Fibroblast of the conjunctiva (primary cell): ENCODE results near the gene PRCP.
"Not testable (repeated sequence)": the region's sequence is repeated elsewhere in the genome, so short reads cannot be mapped to it uniquely, and the experiment has no call there.

Experiments used
- DNase-seq: peaks from one replicate; pipeline ENCODE4 v3.0.0-alpha.2; 2010; ENCODE audit warnings: low read depth

Gene PRCP

GRCh38 chr11:82871646-82872045 is 28.6 kb downstream of the PRCP start:
- DNase-seq, result no peak

GRCh38 chr11:82869657-82870056 is 30.6 kb downstream of the PRCP start:
- DNase-seq, result no peak

- DNase-seq, result peak; percentile 68
These were observed 32.6 kb downstream of the PRCP start for GRCh38 chr11:82867495-82868082.

- no peak for DNase-seq
These were observed 34.4 kb downstream of the PRCP start for GRCh38 chr11:82865841-82866240.

- peak; percentile 56 for DNase-seq
These were observed 36.0 kb downstream of the PRCP start for GRCh38 chr11:82864268-82864667.

GRCh38 chr11:82863209-82863608 is 37.0 kb downstream of the PRCP start:
- DNase-seq, result no peak

GRCh38 chr11:82862379-82862778 is 37.9 kb downstream of the PRCP start:
- DNase-seq, result no peak

GRCh38 chr11:82859750-82860149 is 40.5 kb downstream of the PRCP start:
- no peak for DNase-seq

GRCh38 chr11:82858556-82859091 is 41.6 kb downstream of the PRCP start:
- peak; percentile 24 for DNase-seq

GRCh38 chr11:82858133-82858532 is 42.1 kb downstream of the PRCP start:
- DNase-seq, result no peak

- DNase-seq, result no peak
These were observed 43.1 kb downstream of the PRCP start for GRCh38 chr11:82857145-82857544.

GRCh38 chr11:82855616-82856015 is 44.6 kb downstream of the PRCP start:
- no peak for DNase-seq

GRCh38 chr11:82854916-82855315 is 45.3 kb downstream of the PRCP start:
- not testable (repeated sequence) for DNase-seq

- DNase-seq, result no peak
These were observed 46.0 kb downstream of the PRCP start for GRCh38 chr11:82854242-82854641.

- DNase-seq, result no peak
These were observed 51.4 kb downstream of the PRCP start for GRCh38 chr11:82848829-82849228.

GRCh38 chr11:82845356-82846353 is 54.6 kb downstream of the PRCP start:
- no peak for DNase-seq

GRCh38 chr11:82843057-82843795 is 57.0 kb downstream of the PRCP start:
- no peak for DNase-seq

GRCh38 chr11:82842019-82842418 is 58.2 kb downstream of the PRCP start:
- DNase-seq, result no peak

GRCh38 chr11:82837650-82838049 is 62.6 kb downstream of the PRCP start:
- no peak for DNase-seq

- no peak for DNase-seq
These were observed 67.2 kb downstream of the PRCP start for GRCh38 chr11:82832983-82833382.

- DNase-seq, result no peak
These were observed 68.9 kb downstream of the PRCP start for GRCh38 chr11:82831364-82831763.

- no peak for DNase-seq
These were observed 69.5 kb downstream of the PRCP start for GRCh38 chr11:82830746-82831145.
